C4-2B (cell line): ENCODE measurements around the gene RAB11A.

Source experiments
- ZFX ChIP-seq: fragments of 450-650 bp; IDR thresholded peaks from 2 replicates; pipeline ENCODE4 v1.6.1; 2017
- TF ChIP-seq, protein P1 (sequence below): fragments of 450-650 bp; conservative IDR thresholded peaks from 2 replicates; pipeline ENCODE4 v1.5.1; 2017; ENCODE audit warnings: mild to moderate bottlenecking

DNA sequence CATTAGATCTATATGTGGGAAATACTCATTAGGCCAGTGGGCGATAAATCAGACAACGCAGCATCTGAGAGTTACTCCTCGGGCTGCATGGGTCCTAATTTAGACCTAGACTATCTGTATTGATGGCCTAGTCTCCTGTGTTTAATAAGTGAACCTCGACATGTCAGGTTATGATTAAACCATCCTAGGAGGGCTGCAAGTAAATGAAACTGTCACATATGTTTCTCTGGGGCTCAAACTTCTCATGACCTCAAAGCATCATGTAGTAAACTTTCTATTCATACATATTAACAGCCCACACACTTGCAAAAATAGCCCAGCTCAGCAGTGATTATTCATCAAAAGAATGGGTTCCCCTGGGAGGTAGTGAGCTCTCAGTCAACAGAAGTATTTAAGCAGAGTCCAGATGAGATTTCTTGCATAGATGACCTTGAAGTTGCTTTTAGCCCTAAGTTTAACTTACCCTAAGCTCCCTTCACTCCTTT lies 51.6 kb downstream of the RAB11A start:
- TF ChIP-seq, protein P1, sequence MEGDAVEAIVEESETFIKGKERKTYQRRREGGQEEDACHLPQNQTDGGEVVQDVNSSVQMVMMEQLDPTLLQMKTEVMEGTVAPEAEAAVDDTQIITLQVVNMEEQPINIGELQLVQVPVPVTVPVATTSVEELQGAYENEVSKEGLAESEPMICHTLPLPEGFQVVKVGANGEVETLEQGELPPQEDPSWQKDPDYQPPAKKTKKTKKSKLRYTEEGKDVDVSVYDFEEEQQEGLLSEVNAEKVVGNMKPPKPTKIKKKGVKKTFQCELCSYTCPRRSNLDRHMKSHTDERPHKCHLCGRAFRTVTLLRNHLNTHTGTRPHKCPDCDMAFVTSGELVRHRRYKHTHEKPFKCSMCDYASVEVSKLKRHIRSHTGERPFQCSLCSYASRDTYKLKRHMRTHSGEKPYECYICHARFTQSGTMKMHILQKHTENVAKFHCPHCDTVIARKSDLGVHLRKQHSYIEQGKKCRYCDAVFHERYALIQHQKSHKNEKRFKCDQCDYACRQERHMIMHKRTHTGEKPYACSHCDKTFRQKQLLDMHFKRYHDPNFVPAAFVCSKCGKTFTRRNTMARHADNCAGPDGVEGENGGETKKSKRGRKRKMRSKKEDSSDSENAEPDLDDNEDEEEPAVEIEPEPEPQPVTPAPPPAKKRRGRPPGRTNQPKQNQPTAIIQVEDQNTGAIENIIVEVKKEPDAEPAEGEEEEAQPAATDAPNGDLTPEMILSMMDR: no peak
- TF ChIP-seq ZFX: no peak
